Coronary artery (tissue), 2 donors: ENCODE results near the gene IL10RA.

Experiments
- DNase-seq: peaks from one replicate; pipeline ENCODE4 v3.0.0-alpha.2; 2017; ENCODE audit warnings: low spot score
- H3K27ac ChIP-seq, 2 donors: fragments of 200-600 bp; sonication (generic); one replicate each; pipeline ENCODE4 v1.5.1; 2016 to 2019
- H3K4me3 ChIP-seq: fragments of 200-600 bp; sonication (generic); 2 replicates; pipeline ENCODE4 v1.5.1; 2016; ENCODE audit warnings: mild to moderate bottlenecking, moderate library complexity
- TF ChIP-seq, protein P1 (sequence below): fragments of 200-600 bp; sonication (generic); IDR thresholded peaks from one replicate; pipeline ENCODE4 v1.5.1; 2019; ENCODE audit warnings: antibody characterized with exemption

Gene IL10RA

DNA sequence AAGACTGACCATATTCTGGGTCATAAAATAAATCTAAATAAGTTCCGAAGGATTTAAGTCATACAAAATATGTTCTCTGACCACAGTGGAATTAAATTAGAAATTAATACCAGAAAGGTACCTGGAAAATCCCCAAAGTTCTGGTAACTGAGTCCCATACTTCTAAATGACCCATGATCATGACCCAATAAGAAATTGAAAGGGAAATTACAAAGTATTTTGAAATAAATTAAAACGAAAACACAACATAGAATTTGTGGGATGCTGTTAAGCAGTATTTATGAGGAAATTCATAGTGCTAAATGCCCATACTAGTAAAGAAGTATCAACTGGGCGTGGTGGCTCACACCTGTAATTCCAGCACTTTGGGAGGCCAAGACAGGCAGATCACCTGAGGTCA, 23.4 kb upstream of the IL10RA start:
- H3K27ac ChIP-seq = no peak overlapping the region
- TF ChIP-seq, protein P1, sequence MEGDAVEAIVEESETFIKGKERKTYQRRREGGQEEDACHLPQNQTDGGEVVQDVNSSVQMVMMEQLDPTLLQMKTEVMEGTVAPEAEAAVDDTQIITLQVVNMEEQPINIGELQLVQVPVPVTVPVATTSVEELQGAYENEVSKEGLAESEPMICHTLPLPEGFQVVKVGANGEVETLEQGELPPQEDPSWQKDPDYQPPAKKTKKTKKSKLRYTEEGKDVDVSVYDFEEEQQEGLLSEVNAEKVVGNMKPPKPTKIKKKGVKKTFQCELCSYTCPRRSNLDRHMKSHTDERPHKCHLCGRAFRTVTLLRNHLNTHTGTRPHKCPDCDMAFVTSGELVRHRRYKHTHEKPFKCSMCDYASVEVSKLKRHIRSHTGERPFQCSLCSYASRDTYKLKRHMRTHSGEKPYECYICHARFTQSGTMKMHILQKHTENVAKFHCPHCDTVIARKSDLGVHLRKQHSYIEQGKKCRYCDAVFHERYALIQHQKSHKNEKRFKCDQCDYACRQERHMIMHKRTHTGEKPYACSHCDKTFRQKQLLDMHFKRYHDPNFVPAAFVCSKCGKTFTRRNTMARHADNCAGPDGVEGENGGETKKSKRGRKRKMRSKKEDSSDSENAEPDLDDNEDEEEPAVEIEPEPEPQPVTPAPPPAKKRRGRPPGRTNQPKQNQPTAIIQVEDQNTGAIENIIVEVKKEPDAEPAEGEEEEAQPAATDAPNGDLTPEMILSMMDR = no peak
- DNase-seq = no peak
- no peak overlapping the region for H3K4me3 ChIP-seq

DNA sequence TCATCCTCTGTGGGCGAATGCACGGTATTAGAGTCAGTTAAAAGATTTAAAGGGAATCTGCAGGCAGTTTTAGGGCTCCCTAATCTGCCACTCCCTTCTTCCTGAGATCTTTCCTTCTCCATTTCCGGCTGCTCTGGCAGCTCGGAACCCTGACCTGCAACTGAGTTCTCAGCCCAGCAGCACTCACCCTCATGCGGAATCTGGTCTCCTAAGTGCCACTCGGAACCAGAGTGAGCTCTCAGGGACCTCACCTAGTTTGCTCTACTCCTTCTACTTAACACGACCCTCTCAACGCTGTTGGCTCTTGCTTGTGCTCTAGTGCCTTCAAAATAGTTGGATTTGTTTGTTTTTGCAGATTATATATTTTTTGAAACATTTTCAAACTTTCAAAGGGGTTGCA, 19.3 kb upstream of the IL10RA start:
- no peak overlapping the region for H3K27ac ChIP-seq
- TF ChIP-seq, protein P1 = no peak
- DNase-seq = no peak
- H3K4me3 ChIP-seq = no peak overlapping the region

DNA sequence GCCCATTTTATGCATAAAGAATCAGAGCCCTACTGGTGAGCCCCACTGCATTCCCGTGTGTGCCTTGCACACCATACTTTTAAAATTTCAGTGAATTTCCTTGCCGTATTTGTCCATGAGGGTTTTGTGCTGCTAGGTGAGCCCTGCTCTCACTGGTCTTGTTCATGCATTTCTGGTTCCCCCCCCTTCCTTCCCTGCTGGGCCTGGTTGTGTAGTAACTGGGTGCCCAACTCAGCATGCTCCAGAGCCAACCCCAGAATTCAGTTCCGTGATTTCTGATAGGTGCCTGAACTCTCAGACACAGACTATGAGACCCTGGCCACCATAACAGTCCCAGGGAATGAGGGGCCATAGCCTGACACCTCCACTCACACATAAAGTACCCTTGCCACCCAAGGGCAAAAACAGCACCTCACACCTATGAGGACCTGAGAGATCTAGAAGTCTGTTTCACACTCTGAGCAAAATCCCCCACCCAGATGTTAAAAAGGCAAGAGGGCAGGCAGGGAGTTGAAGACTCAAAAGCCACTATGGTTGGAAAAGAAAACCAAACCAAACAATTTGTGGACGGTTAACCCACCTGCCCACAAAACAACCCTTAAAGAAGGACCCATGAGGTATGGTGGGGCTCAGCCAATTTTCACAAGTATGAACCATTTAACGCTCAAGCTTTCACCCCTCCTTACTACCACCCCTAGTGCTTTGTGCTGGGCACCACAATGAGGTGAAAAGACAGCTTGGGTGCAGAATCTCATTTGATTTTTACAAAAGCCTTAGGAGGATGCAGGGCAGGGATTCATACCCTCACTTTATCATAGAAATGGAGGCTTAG, 16.8 kb upstream of the IL10RA start:
- no peak overlapping the region for H3K27ac ChIP-seq
- H3K4me3 ChIP-seq = no peak overlapping the region
- no peak for DNase-seq
- TF ChIP-seq, protein P1 = no peak

DNA sequence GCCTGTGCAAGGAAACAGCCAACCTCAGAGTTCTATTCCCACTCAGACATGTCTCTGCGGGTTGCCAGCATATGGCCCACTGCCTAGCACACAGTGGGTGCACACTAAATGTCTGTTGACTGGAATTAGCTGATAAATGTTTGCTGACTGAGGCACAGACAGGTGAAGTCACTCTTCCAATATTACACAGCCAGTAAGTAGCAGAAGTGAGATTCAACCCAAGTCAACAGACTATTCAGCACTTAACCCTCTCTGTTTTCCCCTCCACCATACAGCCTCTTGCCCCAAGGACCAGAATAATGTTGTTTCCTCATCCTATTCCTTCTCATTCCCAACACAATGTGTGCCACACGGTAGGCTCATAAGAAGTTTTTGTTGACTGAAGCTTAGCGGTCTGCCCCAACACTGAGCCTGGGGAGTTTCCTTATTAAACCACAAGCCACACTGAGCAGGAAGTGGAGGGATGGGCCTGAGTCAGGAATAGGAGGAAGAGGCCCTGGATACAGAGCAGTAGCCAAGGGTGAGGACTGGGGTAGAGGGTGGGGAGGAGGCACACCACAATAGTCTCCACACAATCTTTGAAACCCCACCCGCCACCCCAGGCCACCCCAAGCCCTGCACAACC, 15.7 kb upstream of the IL10RA start:
- DNase-seq = no peak
- TF ChIP-seq, protein P1 = no peak
- Histone ChIP-seq H3K27ac (peak overlapping the region in 1 of 2 donors; percentile 67), H3K4me3 (no peak overlapping the region)

DNA sequence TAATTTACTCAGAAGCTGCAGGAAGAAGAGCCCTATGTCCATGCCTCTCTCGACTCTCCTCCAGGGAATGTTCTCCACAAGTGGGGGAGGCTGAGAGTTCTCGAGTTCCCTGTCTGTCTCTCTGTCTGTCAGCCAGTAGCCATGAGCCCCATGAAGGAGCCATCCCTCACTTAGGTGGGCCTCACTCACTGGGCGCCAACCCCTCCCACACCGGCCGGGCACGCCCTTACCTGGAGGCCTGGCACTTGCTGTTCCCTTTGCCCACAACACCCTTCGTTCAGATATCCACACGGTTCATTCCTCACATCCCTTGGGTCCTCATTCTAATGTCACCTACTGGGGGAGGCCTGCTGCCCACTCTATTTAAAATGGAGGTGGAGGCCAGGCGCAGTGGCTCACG, 14.2 kb upstream of the IL10RA start:
- no peak for DNase-seq
- TF ChIP-seq, protein P1 = no peak
- H3K4me3 ChIP-seq = no peak overlapping the region
- H3K27ac ChIP-seq = no peak overlapping the region

DNA sequence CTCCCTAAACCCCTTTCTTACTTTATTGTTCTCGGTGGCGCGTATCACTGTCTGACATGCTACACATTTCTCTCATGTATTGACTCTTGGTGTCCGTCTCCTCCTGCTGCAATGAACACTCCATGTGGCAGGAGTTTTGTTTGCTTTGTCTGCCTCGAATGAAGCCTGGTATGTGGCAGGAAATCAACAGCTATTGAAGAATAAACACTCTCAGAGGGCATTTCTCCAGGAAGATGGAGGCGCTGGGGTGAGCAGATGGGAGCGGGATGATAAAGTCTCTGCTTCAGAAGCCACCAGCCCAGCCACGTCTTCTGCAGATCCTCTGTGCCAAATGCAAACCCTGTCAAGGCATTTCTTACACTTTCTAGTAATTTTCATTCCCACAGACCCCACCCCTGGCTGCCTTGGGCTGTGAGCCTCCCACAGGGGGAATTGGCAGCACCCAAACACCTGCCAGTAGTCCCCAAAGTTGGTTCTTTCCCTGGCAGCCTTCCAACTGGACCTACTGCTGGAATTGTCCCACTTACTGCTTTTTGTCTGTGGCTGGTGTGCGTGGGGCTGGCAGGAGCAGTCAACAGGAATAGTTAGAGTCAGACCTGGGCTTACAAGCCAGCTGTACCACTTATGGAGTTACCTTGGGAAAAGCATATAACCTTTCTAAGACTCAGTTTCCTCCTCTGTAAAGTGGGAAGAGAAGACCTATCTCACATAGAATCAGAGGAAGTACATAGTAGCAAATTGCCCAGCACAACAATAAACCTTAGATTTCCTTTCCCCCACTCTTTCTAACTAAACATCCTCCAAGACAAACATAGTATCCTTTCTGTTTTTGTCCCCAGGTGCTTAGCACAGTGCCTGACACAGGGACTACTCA, 13.3 kb upstream of the IL10RA start:
- peak overlapping the region in 1 of 2 donors; percentile 2 for H3K27ac ChIP-seq
- DNase-seq = no peak
- TF ChIP-seq, protein P1 = no peak
- H3K4me3 ChIP-seq = no peak overlapping the region
